Loucy (cell line): ENCODE measurements around the gene PRKAR2B.

ENCODE experiments used
- H2AFZ ChIP-seq: fragments of 200-600 bp; sonication (generic); 2 replicates; pipeline ENCODE4 v1.6.0; 2016; ENCODE audit warnings: antibody characterized with exemption, mild to moderate bottlenecking, low read length, moderate library complexity
- H3F3A ChIP-seq: fragments of 200-600 bp; 2 replicates; pipeline ENCODE4 v1.6.0; 2016; ENCODE audit warnings: antibody characterized with exemption, low read depth, mild to moderate bottlenecking
- H3K27me3 ChIP-seq: fragments of 200-600 bp; sonication (generic); 2 replicates; pipeline ENCODE4 v1.6.1; 2014; ENCODE audit warnings: low read length, mild to moderate bottlenecking; ENCODE audit not compliant: insufficient read depth, poor library complexity, severe bottlenecking
- H3K36me3 ChIP-seq: fragments of 200-600 bp; sonication (generic); 2 replicates; pipeline ENCODE4 v1.6.1; 2016; ENCODE audit warnings: low read length; ENCODE audit not compliant: insufficient read depth
- H3K4me1 ChIP-seq: fragments of 200-600 bp; sonication (generic); 2 replicates; pipeline ENCODE4 v1.5.1; 2014; ENCODE audit warnings: low read length, mild to moderate bottlenecking; ENCODE audit not compliant: insufficient read depth, poor library complexity, severe bottlenecking
- H3K4me2 ChIP-seq: fragments of 200-600 bp; sonication (generic); 2 replicates; pipeline ENCODE4 v1.6.0; 2014; ENCODE audit warnings: antibody characterized with exemption, low read length, low read depth, mild to moderate bottlenecking; ENCODE audit not compliant: poor library complexity, severe bottlenecking
- H3K4me3 ChIP-seq: fragments of 200-600 bp; sonication (generic); 2 replicates; pipeline ENCODE4 v1.5.1; 2014; ENCODE audit warnings: low read length, mild to moderate bottlenecking, mixed read lengths; ENCODE audit not compliant: poor library complexity, severe bottlenecking
- H3K79me2 ChIP-seq: fragments of 200-600 bp; sonication (generic); 2 replicates; pipeline ENCODE4 v1.6.1; 2014; ENCODE audit warnings: low read length; ENCODE audit not compliant: insufficient read depth
- H3K9ac ChIP-seq: fragments of 200-600 bp; sonication (generic); 2 replicates; pipeline ENCODE4 v1.6.0; 2014; ENCODE audit warnings: mild to moderate bottlenecking, low read depth, low read length, moderate library complexity; ENCODE audit not compliant: poor library complexity, severe bottlenecking
- H3K9me2 ChIP-seq: fragments of 200-600 bp; sonication (generic); replicated peaks from 2 replicates; pipeline ENCODE4 v1.6.1; 2016; ENCODE audit warnings: low read depth, low read length, mixed read lengths
- H3K9me3 ChIP-seq: fragments of 200-600 bp; sonication (generic); 2 replicates; pipeline ENCODE4 v1.6.1; 2014; ENCODE audit warnings: mild to moderate bottlenecking, antibody characterized with exemption, low read length, low read depth; ENCODE audit not compliant: insufficient read depth
- H4K20me1 ChIP-seq: fragments of 200-600 bp; sonication (generic); 2 replicates; pipeline ENCODE4 v1.6.0; 2014; ENCODE audit warnings: antibody characterized with exemption, low read length, mild to moderate bottlenecking; ENCODE audit not compliant: insufficient read depth, poor library complexity, severe bottlenecking
- EZH2phosphoT487 ChIP-seq: fragments of 200-600 bp; IDR thresholded peaks from 2 replicates; pipeline ENCODE4 v1.6.1; 2018; ENCODE audit warnings: antibody characterized with exemption, mild to moderate bottlenecking, moderate library complexity, borderline replicate concordance
- TF ChIP-seq, protein P1 (sequence below): fragments of 200-600 bp; sonication (generic); conservative IDR thresholded peaks from 2 replicates; pipeline ENCODE4 v1.5.1; 2014; ENCODE audit warnings: mild to moderate bottlenecking, antibody characterized with exemption, low read length

PRKAR2B gene

DNA sequence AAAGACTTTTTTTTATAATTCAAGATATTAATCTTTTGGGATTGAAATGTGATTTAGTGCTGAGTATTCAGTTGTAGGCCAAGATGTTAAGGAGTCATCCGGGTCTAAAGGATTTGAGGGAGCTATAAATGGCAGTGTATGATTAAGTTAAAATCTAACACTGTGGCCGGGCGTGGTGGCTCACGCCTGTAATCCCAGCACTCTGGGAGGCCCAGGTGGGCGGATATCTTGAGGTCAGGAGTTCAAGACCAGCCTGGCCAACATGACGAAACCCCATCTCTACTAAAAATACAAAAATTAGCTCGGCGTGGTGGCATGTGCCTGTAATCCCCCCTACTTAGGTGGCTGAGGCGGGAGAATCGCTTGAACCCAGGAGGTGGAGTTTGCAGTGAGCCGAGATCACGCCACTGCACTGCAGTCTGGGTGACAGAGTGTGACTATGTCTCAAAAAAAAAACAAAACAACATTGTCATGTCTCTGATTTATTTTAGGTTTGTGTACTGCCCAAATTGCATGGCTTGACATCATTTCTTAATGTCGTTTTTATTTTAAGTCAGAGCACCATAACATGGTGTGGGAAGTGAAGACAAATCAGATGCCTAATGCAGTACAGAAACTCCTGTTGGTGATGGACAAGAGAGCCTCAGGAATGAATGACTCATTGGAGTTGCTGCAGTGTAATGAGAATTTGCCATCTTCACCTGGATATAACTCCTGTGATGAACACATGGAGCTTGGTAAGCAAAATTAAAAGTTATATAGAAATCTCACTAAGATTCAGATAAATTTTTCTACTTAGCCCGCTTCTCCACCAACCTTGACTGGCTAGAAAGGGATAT lies 135.0 kb downstream of the PRKAR2B start:
- TF ChIP-seq EZH2phosphoT487: no peak
- TF ChIP-seq, protein P1, sequence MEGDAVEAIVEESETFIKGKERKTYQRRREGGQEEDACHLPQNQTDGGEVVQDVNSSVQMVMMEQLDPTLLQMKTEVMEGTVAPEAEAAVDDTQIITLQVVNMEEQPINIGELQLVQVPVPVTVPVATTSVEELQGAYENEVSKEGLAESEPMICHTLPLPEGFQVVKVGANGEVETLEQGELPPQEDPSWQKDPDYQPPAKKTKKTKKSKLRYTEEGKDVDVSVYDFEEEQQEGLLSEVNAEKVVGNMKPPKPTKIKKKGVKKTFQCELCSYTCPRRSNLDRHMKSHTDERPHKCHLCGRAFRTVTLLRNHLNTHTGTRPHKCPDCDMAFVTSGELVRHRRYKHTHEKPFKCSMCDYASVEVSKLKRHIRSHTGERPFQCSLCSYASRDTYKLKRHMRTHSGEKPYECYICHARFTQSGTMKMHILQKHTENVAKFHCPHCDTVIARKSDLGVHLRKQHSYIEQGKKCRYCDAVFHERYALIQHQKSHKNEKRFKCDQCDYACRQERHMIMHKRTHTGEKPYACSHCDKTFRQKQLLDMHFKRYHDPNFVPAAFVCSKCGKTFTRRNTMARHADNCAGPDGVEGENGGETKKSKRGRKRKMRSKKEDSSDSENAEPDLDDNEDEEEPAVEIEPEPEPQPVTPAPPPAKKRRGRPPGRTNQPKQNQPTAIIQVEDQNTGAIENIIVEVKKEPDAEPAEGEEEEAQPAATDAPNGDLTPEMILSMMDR: no peak
- H3K4me1 ChIP-seq: peaks cover 10% of the 10 kb centered on the region
- no peak overlapping the region for H3K4me3 ChIP-seq
- no peak overlapping the region for H3K9ac ChIP-seq
- H4K20me1 ChIP-seq: peaks cover 24% of the 10 kb centered on the region
- no peak overlapping the region for H2AFZ ChIP-seq
- H3K9me3 ChIP-seq: no peaks in the 10 kb centered on the region
- no peaks in the 10 kb centered on the region for H3K27me3 ChIP-seq
- H3K36me3 ChIP-seq: peaks cover 37% of the 10 kb centered on the region; the same call in 1 of the 2 replicates
- no peaks in the 10 kb centered on the region for H3K9me2 ChIP-seq
- no peaks in the 10 kb centered on the region for H3F3A ChIP-seq
- H3K4me2 ChIP-seq: no peak overlapping the region
- peaks cover 31% of the 10 kb centered on the region for H3K79me2 ChIP-seq

DNA sequence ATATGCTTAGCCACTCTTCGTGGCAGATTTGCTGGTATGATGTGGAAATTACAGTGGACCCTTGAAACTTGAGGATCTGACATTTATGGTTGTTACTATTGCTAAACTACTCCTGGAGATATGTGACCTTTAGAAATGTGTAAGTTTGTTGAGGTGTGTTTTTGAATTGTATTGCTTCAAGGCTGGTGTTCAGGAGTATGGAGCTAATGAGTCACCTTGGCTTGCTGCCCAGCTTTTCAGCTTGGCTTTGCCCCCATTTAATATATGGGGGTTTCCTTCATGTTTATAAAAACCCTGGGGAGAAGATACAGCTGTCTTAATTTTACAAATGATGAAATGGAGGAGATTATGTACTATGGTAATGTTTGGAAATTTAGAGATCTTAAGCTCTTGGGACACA lies 135.9 kb downstream of the PRKAR2B start:
- TF ChIP-seq, protein P1: no peak
- TF ChIP-seq EZH2phosphoT487: no peak
- peaks cover 45% of the 10 kb centered on the region; the same call in 1 of the 2 replicates for H3K36me3 ChIP-seq
- no peaks in the 10 kb centered on the region for H3K27me3 ChIP-seq
- H2AFZ ChIP-seq: no peak overlapping the region
- H3K79me2 ChIP-seq: peaks cover 24% of the 10 kb centered on the region
- H3K4me1 ChIP-seq: peaks cover 10% of the 10 kb centered on the region
- no peak overlapping the region for H3K4me3 ChIP-seq
- no peak overlapping the region for H3K4me2 ChIP-seq
- no peak overlapping the region for H3K9ac ChIP-seq
- H3K9me2 ChIP-seq: no peaks in the 10 kb centered on the region
- H4K20me1 ChIP-seq: peaks cover 20% of the 10 kb centered on the region
- no peaks in the 10 kb centered on the region for H3F3A ChIP-seq
- no peaks in the 10 kb centered on the region for H3K9me3 ChIP-seq

DNA sequence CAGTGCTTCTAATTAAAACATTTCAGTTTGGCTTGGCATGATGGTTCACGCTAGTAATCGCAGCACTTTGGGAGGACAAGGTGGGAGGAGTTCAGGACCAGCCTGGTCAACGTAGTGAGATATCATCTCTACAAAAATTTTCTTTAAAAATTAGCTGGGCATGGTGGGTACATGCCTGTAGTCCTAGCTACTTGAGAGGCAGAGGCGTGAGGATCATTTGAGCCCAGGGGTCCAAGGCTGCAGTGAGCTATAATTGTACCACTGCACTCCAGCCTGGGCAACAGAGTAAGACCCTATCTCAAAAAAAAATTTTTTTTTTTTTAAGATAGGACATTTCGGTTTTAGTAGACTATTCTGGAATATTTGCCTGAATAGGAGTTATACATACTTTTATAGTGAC lies 136.7 kb downstream of the PRKAR2B start:
- H3K27me3 ChIP-seq: no peaks in the 10 kb centered on the region
- no peak overlapping the region for H3K9ac ChIP-seq
- H3F3A ChIP-seq: no peaks in the 10 kb centered on the region
- peaks cover 18% of the 10 kb centered on the region for H4K20me1 ChIP-seq
- H2AFZ ChIP-seq: no peak overlapping the region
- H3K36me3 ChIP-seq: peaks cover 53% of the 10 kb centered on the region; the same call in 1 of the 2 replicates
- H3K4me1 ChIP-seq: peaks cover 10% of the 10 kb centered on the region
- TF ChIP-seq, protein P1: no peak
- TF ChIP-seq EZH2phosphoT487: no peak
- peaks cover 21% of the 10 kb centered on the region for H3K79me2 ChIP-seq
- H3K9me2 ChIP-seq: no peaks in the 10 kb centered on the region
- no peak overlapping the region for H3K4me3 ChIP-seq
- no peak overlapping the region for H3K4me2 ChIP-seq
- H3K9me3 ChIP-seq: no peaks in the 10 kb centered on the region
